Anterior cingulate cortex (tissue), 58 donors: ENCODE results near the gene MCC.
A peak's percentile ranks its signal among the peaks of the same experiment; 100 is the strongest.
"Not testable (repeated sequence)": the region's sequence is repeated elsewhere in the genome, so short reads cannot be mapped to it uniquely, and the experiment has no call there.

Source experiments
- DNase-seq, 58 donors: peaks; one replicate each; lab custom pipeline; 2025; lab: John Stamatoyannopoulos, UW

Gene MCC

DNA sequence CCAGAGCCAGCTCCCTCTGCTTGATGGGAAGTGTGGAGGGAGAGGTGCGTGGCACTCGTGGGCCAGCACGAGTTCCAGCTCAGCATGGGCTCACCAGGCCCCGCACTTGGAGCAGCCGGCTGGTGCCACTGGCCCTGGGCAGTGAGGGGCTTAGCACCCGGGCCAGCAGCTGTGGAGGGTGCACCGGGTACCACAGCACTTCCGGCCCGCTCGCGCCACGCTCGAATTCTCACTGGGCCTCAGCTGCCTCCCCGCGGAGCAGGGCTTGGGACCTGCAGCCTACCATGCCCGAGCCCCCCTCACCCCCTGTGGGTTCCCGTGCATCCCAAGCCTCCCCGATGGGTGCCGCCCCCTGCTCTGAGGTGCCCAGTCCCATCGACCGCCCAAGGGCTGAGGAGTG is 413.2 kb downstream of the MCC start:
- DNase-seq = no peak

DNA sequence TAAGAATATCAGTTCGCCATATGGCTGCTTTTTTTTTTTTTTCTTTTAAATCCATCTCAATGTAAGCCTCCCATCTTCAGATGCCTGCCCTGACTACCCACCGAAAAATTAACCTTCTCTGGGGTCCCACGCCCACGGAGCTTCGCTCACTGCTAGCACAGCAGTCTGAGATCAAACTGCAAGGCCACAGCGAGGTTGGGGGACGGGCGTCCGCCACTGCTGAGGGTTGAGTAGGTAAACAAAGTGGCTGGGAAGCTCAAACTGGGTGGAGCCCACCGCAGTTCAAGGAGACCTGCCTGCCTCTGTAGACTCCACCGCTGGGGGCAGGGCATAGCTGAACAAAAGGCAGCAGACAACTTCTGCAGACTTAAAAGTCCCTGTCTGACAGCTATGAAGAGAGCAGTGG is 414.6 kb downstream of the MCC start:
- DNase-seq = not testable (repeated sequence)

DNA sequence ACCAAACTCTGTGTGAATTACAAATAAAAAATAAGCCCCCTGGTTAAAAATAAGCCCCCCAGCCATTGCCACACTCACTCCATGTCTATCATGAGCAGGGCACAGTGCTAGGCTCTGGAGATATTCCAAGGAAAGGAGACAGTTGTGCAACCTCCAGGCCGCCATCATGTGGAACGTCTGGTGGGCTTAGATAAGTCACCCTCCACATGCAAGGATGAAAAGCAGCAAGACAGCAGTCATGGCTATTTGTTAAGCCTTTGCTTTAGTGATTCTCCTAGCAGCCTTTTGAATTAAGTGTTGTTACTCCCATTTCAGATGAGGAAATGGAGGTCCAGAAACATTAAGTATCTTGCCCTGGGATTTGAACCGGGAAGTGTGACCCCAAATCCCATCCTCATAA is 416.9 kb downstream of the MCC start:
- no peak for DNase-seq

DNA sequence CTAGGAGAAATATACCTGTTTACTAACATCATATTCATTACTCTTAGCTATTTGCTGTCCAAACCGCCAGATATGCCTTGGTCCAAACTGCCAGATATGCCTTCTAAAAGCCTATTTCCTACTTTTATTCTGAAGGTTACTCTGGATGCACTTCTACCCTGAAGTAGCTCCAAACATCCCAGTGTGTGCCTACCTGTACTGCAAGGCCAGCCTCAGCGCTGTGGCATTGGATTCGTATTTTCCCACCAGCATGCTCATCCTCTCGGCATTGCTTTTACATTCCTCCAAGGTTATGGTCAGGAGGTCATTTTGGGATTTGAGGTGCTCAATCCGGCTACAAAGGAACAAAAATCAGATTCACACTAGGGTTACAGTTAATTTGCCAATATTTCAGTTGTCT is 417.4 kb downstream of the MCC start:
- no peak for DNase-seq

DNA sequence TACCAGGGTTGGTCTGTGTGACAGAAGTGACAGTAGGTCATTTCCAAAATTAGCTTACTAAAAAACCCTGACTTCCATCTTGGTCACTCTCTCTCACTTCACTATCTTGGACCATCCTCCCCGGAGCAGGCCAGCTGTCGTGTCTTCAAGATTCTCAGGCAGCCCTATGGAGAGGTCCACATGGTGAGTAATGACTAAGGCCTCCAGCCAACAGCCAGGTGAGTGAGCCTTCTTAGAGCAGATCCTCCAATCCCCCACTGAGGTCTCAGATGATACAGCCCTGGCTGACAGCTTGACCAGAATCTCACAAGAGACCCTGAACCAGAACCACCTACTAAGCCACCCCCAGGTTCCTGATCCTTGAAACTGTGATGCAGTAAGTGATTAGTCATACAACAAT is 419.7 kb downstream of the MCC start:
- DNase-seq = no peak

DNA sequence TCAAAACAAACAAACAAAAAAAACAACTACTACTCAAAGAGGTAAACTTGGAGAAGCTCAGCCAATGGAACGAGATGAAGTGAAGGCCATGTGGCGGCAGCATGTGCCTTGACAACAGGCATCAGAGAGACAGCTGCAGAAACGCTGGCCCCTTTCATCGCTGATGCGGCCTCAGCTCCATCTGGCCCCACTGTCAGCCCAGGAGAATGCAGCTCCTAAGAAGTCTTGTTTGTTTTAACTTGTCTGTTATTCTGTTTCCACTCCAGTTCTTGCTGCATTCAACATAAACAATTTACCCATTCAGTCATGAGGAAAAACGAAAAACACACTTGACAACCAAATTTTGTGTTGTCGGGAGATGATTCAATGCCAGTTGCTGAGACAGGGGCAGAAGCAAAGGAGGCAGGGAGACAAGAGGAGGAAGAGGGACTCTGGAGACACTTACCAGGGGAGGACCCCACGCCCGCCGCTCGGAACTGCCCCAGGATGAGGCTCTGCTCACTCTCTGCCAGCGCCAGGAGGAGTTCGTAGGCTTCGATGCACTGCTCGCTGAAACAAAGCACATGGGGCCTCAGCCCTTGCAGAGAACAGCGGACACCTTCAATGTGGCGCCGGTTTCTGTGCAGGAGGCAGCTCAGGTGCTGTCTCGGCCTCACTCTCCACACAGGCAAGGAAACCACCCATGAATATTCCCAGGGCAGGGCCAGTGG is 420.5 kb downstream of the MCC start:
- DNase-seq = peak in 8 of 58 donors; percentile 15 to 47 (median 19)

DNA sequence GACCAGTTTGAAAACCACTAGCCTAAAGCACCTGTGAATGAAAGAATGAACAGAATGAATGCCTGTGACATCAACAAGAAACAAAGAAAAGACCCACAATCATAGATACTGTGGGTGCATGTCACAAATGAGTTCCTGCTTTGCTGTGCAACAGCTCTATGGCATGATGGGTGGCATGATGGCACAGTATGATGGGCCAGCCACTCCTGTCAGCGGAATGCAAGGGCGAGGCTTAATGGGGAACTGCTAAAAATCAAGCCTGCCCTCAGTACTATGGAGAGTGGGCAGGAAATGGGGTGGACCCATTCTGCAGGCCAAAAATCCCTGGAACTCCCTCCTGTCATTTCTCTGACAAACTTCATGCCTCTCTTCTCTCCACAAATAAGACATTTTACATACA is 422.6 kb downstream of the MCC start:
- DNase-seq = no peak

DNA sequence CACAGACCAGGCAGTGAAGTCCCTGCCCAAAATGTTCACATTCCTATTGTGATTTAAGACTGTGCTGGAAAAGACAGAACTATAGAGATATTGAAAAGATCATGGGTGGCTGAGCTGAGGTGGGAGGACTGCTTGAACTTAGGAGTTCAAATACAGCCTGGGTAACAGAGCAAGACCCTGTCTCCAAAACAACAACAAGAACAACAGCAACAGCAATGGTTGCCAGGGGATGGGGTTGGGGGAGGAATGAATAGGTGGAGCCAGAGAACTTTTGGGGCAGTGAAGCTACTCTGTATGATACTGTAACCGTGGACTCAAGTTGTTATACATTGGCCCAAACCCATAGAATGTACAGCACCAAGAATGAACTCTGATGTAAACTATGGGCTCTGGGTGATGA is 423.4 kb downstream of the MCC start:
- no peak for DNase-seq

DNA sequence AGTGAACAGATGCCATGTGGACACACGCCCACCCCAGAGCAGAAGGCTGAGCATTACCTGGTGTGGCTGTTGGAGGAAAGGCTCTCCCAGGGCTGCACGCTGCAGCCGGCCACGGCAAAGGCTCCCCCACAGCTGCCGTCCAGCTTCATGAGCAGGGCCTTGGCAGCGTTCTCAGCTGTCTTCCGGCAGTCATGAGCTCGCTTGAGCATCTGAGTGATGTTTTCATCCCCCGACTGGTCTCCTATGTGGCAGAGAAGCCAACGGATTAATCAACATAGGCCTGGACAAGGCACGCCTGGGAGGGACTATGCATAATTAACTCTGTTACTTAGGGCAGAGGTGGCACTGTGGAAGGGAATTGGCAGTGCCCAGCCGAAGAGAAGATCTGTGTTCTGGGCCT is 424.3 kb downstream of the MCC start:
- peak in 2 of 58 donors; percentile 19 to 26 for DNase-seq

DNA sequence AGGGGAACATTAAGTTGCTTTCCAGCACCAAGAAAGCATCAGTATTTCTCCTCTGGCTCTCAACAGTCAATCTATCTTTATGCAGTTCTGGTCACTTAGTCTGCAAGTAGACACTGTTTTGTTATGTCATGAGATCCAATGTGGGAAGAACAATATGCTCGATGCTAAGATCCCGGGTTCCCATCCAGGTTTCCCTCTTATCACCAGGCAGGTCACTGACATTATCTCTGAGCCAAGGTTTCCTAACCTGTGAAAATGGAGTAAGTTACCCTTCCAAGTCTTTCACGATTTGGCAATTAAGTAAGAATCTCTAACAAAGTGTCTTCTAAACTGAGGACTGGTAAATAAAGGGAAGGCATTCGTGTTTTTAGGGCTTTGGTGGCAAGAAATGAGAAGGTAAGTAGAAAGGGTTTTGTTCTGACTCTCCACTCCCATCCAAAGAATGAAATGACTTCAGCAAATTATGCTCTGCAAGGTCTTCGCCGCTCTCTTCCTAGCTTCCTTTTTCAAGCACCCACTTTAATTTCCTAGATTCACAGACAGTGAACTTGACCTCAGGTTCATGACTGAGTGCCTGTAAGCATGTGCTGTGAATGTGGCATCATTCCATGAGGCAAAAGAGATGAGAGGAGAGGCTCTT is 425.3 kb downstream of the MCC start:
- no peak for DNase-seq

DNA sequence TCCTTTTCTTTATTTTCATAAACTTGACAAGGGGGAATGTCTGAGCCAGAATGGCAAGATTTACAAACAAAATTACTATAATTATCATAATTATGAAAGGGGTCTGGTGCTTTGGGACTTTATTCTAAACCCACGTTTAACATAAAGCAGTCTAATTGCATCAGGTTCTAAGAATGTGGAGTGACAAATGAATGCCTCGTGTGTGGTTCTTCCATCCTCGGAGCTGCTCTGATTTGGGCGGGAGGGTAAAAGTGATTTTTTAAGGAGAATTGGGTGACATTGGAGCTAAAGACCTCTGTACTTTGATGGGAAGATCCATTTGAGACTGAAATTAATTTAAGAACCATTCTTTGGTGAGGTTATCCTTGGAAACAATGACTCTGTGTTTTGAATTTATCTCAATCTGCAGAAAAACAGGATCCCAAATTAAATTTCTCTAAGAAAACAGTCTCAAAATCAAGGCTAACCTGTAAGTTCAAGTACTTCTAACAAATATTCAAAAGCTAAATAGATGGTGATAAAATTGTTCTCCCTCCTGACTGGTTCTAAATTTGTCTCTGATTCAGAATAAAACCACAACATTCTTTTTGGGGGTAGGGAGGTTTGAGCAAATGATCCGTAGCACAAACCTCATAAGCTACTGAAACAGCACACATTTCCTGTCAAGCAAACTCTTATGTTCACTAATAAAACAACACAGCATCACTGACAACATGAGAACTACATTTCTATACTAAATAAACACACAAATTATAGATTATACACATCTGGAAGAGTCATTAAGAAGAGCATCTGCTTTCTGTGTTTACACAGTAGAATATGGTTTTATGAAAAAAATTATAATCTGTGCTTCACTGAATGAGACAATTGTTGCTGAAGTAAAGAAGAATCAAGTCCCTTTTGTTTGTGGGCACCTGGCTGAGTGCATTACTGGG is 426.1 kb downstream of the MCC start:
- DNase-seq = no peak

DNA sequence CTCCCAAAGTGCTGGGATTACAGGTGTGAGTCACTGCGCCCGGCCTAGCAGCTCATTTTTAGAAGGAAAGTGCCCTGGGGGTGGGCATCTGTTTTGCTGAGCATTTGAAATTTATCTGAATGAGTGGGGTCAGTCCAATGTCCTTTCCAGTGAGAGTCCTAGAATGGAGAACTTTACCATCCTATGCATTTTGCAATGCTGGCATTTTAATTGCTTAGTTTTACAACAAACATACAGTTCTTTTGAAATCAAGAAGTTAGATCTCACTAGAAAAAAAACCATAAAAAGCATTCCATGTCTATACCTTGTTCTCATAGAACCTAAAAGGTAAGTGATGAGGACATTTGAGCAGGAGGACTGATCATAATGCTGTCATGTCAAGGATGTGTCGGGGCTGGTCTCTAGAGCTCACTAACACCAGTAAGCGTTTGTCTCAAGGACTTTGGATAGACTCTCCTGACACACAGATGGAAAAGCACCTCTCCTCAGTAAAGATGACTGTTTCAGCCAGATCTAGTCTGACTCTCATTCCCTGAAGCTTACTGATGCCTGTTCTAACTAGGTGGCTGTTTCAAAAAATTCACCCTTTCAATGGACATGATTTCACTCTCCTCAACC is 427.7 kb downstream of the MCC start:
- no peak for DNase-seq

DNA sequence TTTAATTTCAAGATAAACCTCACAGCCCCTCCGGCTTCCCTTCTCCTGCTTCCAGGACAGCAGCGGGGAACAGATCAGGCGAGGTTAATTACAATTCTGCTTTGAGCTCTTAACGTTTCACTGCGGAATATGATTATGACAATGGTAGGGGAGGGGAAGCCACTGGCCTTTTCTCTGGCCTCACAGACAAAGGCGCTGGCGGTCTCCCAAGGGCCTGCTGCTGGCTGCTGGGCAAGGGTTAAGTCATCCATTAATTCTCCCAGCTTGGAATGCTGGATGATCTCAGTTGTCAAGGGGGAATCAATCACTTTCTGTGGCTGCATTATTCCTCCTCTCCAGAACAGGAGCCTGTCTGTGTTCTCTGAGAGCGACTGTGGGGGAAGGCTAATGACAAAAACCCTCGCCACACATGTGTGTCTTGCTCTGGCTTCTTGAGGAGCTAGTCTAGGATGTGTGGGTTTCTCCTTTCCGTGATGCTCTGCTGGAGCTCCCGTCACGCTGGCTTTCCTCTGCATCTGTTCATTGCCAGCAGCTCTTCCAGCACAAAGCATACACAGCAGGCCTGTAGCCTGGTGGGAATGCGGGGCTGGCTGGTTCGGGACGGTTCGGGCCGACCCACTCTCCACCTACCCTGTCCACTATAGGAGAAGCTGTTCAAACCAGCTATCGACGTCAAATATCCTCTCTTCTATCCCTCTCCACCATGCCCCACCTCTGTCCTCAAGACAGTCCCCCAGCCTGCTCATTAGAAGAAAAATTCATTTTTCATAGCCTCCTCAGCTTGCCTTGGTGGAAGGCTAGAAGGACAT is 428.8 kb downstream of the MCC start:
- DNase-seq = peak in 12 of 58 donors; percentile 7 to 77 (median 25)

DNA sequence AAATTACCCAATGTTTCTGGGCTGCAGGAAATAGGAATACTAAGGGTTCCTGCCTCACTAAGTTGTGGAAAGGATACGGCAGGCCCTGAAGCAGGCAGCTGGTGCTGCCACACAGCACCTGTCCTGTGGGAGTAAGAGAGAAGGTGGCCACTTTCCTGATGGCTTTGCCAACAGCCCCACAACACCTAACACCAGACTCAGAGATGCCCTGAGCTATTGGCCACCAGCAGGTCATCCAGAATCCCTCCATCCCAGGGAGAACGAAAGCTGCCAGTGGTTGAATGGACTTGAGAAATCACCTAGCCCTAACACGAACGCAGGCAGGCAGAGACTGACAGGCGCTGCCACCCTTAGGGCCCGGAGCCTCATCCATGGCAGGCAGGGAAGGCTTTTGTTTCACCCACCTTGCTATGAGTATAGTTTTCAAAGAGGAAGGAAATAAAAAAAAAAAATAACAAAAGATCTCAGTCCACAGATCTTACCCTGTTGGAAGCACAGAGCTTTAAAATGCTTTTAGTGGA is 429.5 kb downstream of the MCC start:
- DNase-seq = no peak

DNA sequence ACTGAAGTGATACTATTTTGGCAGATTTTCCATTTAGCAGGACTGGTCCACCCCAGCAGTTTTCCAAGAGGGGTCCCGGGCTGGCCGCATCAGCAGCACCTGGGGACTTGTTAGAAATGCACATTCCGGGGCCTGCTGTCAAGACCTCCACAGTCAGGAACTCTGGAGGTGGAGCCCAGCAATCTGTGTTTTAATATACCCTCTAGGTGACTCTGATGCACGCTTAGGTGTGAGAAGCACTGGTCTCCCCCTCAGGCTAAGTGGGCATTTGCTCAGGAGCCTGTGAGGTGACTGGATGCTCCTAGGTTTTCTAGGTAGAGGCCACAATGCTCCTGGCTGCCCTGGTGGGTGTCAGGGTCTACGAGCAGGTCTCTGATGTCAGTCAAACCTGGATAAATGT is 430.0 kb downstream of the MCC start:
- no peak for DNase-seq

DNA sequence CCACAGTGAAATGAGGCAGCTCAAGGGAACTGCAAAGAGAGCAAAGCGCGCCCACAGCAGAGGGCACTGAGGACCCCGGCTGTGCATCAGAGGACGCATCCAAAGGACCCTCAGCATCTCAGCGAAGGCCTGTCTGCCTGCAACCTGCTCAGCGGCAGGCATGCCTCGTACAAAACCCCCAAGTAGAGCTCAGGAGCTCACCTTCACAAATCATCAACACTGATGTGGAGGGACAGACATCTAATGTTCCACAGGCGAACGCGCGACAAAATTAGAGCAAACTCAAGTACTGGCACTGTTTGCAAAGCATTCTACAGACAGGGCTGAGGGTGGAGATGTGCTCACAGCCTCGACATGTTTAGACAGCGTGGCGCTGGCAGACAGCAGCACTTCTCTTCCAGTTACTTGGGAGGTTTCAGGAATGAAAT is 430.7 kb downstream of the MCC start:
- peak in 4 of 58 donors; percentile 14 to 56 (median 16) for DNase-seq

DNA sequence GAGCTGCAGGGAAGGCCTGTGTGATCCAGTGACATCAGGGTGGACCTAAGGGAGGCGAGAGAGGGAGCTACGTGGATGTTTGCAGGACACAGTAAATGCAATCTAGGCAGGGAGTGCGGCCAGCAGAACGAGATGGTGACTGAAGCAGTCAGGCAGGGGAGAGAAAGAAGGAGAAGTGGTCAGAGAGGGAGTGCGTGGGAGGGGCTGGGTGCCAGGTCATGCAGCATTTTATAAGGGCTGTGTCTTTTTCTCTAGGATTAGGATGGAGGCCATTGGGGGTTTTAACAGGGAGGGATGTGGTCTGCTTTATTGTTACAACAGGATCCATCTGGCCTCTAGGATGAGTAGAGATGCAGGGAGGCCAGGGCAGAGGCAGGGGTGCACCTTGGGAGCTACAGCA is 431.3 kb downstream of the MCC start:
- no peak for DNase-seq

DNA sequence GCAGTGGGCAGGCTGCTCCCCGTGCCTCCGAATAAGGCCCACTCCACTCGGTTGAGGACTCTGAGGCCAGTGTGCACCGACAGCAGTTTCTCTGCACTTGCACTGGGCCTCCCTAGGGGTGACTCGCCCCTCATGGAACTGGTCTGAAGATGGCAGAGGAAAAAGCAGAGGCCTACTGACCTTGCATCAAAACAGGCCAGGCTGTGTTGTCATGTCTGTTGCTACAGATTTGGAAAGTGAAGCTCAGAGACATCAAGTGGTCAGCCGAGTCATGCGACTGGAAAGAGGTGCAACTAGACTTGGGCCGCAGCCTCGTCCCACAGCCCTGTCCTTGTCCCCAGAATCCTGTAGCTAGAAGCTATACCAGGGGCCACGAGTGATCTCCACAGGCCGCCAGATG is 433.4 kb downstream of the MCC start:
- DNase-seq = no peak

DNA sequence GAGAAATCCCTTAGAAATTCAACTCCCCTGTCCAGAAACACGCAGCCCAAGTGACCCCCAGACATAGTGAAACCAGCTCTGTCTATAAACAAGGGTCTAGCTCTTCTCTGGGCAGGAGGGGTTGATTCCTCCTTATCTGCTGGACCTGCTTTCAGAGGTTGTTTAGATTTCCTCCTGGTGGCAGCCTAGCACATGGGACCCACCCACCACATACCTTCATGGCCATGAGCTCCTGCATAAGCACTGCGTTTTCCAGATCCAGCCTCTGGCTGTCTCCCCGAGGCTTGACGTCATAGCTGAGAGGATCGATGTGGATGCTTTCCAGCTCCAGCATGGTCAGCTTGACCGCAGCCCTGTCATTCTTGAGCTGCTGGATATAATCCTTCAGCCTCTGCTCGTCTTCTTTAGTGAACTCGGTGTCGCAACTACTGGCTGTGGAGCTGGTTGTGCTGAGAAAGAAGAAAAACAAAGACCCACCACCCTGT is 434.7 kb downstream of the MCC start:
- no peak for DNase-seq
